HG02870 (cell line): ENCODE measurements around the gene ALG5.
A peak's percentile ranks its signal among the peaks of the same experiment; 100 is the strongest.

ENCODE experiments used
- ATAC-seq: cut with Tn5 transposase; IDR thresholded peaks from one replicate; pipeline ENCODE4 v1.9.1; 2021; ENCODE audit warnings: mild to moderate bottlenecking, moderate library complexity; ENCODE audit not compliant: unreplicated experiment

Gene ALG5

GRCh38 chr13:36999054-36999714, at the start of gene ALG5:
ALG5 (minus strand) TSS chr13:36999340; CDS start chr13:36999300, 40 bp downstream.
- peak; percentile 54 for ATAC-seq

GRCh38 chr13:37047846-37048245, 48.7 kb upstream of the ALG5 start:
- no peak for ATAC-seq

GRCh38 chr13:37047032-37047431, 47.9 kb upstream of the ALG5 start:
- ATAC-seq, result no peak

GRCh38 chr13:37046062-37046461, 46.9 kb upstream of the ALG5 start:
- ATAC-seq, result no peak

GRCh38 chr13:37040789-37041188, 41.6 kb upstream of the ALG5 start:
- no peak for ATAC-seq

- ATAC-seq, result no peak
Observed at GRCh38 chr13:37039896-37040295, 40.8 kb upstream of the ALG5 start.

GRCh38 chr13:37037241-37037640, 38.1 kb upstream of the ALG5 start:
- no peak for ATAC-seq

GRCh38 chr13:37029617-37030016, 30.5 kb upstream of the ALG5 start:
- ATAC-seq, result no peak

- ATAC-seq, result no peak
Observed at GRCh38 chr13:37027639-37028038, 28.5 kb upstream of the ALG5 start.

- no peak for ATAC-seq
Observed at GRCh38 chr13:37026771-37027170, 27.6 kb upstream of the ALG5 start.

GRCh38 chr13:37023871-37024270, 24.7 kb upstream of the ALG5 start:
- no peak for ATAC-seq

- no peak for ATAC-seq
Observed at GRCh38 chr13:37014609-37015008, 15.5 kb upstream of the ALG5 start.

GRCh38 chr13:37011788-37012187, 12.6 kb upstream of the ALG5 start:
- no peak for ATAC-seq

GRCh38 chr13:37011002-37011401, 11.9 kb upstream of the ALG5 start:
- no peak for ATAC-seq

GRCh38 chr13:37010424-37010823, 11.3 kb upstream of the ALG5 start:
- no peak for ATAC-seq

- ATAC-seq, result no peak
Observed at GRCh38 chr13:37009692-37010091, 10.6 kb upstream of the ALG5 start.

GRCh38 chr13:37001921-37002250, 2.7 kb upstream of the ALG5 start:
- ATAC-seq, result no peak

GRCh38 chr13:36998624-36999041, 507 bp downstream of the ALG5 start:
- ATAC-seq, result no peak

- ATAC-seq, result no peak
Observed at GRCh38 chr13:36997716-36998427, 1.3 kb downstream of the ALG5 start.

- ATAC-seq, result no peak
Observed at GRCh38 chr13:36992362-36992761, 6.8 kb downstream of the ALG5 start.

GRCh38 chr13:36986462-36987240, 12.5 kb downstream of the ALG5 start:
- no peak for ATAC-seq

- peak; percentile 53 for ATAC-seq
Observed at GRCh38 chr13:36981156-36981743, 17.9 kb downstream of the ALG5 start.
